GM03348 (cell line): ENCODE measurements around the gene PRRX2.

ENCODE experiments used
- DNase-seq: peaks from one replicate; pipeline ENCODE4 v3.0.0; 2012; ENCODE audit warnings: low spot score

The PRRX2 gene

GRCh38 chr9:129679537-129679936, 14.1 kb downstream of the PRRX2 start:
- no peak for DNase-seq

DNA sequence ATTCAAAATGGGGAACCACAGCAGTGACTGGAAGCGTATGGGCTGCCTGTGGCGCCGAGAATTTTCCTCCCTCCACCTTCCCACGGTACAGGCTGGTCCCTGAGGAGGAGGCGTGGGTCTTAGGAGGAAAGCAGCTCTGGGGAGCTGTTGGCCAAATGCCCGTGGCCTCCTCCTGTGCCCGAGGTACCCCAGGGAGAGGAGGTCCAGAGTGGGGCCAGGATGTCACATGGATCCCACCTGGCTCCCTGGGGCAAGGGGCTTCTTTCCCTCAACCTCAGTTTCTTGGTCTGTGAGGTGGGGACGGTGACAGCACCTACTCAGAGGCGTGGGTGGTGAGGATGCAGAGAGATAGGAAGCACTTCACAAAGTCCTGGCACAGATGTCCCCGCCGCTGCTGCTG, 16.5 kb downstream of the PRRX2 start:
- DNase-seq: no peak

GRCh38 chr9:129682381-129682780, 16.9 kb downstream of the PRRX2 start:
- no peak for DNase-seq

DNA sequence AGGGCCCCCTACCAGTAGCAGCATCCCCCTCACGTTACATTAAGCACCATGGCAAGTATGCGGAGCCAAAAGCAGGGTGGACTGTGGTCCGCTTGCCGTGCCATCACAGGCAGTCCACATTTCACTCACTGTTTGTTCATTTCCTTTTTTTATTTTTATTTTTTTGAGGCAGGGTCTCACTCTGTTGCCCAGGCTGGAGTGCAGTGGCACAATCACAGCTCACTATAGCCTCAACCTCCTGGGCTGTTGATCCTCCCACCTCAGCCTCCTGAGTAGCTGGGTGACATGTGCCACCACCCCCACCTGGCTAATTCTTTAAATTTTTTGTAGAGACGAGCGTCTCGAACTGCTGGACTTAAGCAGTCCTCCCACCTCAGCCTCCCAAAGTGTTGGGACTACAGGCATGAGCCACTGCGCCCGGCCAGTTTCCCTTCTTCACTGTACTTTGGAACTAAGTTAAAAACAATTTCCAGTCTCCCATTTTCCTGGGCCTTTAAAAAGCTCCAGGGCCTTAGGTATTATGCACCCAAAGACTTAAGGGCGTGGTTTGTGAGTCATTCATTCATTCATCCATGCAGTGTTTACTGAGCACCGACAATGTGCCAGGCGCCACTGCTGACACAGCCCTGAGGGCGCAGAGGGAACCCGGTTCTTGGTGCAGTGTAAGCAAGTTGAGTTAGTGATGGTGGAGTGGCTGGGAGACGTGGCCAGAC, 19.9 kb downstream of the PRRX2 start:
- no peak for DNase-seq

- no peak for DNase-seq
Observed at GRCh38 chr9:129685933-129686259, 20.4 kb downstream of the PRRX2 start.

DNA sequence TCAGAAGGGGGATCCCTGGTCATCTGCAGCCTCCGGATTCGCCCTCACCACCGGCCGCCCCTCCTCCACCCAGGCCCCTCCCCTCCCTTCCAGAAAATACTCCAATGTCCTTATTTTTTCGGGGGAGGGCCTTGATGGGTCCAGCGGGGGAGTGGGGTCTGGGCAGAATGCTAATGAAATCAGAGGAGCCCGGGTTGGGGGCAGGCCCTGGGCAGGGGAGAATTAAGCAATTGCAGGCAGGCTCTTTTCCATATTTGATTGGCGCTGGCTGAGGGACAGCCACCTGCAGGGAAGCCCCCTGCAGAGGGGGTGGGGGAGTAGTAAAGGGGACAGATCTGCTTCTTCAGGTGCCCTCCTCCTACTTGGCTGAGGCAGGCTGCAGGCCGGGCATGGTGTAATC, 21.3 kb downstream of the PRRX2 start:
- DNase-seq: no peak

DNA sequence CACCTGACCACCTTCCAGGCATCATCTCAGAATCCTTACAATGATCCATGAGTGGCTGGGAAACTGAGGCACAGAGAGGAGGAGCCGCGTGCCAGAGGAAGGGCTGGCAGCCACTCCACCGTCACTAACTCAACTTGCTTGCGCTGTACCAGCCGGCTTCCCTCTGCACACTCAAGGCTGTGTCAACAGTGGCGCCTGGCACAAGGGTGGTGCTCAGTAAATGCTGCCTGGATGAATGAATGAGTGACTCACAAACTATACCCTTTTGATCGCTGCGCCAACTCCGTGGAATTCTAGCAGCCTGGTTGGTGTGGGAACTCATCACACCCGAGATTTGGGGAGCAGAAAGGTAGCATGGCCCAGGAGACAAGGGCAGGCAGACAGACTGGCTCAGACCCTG, 21.9 kb downstream of the PRRX2 start:
- no peak for DNase-seq

- DNase-seq: no peak
Observed at GRCh38 chr9:129688285-129689043, 23.0 kb downstream of the PRRX2 start.

DNA sequence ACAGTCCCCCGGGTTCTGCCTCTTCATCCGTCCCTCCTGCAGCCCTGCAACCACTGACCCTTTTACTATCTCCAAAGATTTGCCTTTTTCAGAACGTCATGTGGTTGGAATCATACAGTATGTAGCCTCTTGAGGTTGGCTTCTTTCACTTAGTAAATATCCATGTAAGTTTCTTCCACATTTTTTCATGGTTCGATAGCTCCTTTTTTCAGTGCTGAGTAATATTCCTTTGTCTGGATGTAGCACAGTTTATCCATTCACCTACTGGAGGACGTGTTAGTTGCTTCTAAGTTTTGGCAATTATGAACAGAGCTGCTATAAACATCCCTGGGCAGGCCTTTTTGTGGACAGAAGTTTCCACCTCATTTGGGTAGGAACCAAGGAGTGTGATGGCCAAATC, 27.1 kb downstream of the PRRX2 start:
- no peak for DNase-seq

DNA sequence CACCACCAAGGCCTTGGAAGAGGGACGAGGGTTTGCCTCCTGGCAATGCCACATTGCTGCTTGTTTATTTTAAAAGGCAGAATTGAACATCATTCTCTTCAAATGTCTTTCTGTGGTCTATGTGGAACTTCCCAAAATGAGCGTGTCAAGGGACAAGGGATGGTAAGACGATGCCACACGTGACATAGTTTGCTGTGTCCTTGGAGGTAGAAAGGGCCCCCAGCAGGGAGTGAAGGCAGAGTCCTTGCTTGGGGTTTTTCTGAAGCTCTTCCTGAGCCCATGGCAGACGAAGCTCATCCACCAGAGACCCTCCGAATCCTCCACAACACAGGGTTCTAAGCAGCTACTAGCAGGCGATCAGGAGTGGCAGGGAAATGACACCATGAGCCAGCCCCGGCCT, 28.3 kb downstream of the PRRX2 start:
- no peak for DNase-seq

GRCh38 chr9:129694243-129694646, 28.8 kb downstream of the PRRX2 start:
- no peak for DNase-seq

DNA sequence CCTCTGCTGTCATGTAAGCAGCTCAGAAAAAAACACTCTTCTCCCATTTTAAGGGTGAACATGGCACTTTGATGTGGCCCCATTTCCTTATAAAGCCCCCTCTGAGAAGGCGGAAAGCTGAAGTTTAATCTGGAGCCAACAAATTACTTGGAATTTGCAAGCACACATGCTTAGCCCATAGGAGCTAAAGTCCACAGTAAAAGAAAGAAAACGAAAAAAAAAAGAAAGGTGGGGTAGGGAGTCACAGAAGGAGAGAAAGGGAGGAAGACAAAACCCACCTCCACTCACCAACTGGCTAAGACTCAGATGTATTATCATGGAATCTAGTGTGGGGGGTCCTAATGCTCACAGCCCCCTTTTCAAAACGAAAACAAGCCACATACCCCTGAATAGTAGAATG, 30.4 kb downstream of the PRRX2 start:
- no peak for DNase-seq

DNA sequence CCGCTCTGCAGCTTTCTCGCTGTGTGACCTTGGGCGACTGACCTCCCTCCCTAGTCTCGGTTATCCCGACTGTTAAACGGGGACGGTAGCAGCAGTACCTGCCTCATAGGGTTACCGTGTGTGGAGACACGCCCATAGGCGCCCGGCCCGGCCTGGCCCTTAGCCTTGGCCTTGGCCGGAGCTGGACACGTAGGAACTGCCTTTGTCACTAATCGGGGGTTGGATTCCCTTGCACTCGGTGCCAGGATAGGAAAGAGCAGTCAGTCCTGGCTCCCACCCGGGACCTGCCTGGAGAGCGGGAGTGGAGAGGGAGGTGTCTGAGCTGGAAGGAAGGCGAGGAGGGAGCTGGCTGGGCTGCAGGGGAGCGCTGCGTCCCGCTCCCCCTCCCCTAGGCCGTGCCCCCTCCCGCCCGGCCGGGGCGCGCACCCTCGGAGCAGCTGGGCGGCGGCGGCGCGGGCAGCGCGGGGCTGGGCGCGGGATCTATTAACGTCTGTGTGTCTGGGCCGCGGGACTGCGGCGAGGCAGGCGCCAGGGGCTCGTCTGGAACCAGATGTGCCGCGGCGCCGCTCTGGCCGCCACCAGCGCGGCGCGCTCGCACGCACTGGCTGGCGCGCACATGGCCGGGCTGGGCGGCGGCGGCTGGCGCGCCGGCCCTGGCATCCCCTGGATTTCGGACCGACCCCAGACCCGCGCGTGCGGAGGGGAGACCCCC, 31.7 kb downstream of the PRRX2 start:
- peak; percentile 89 for DNase-seq

GRCh38 chr9:129697656-129698253, 32.3 kb downstream of the PRRX2 start:
- peak; percentile 82 for DNase-seq

- DNase-seq: peak; percentile 89
Observed at GRCh38 chr9:129698254-129698757, 32.9 kb downstream of the PRRX2 start.

- no peak for DNase-seq
Observed at GRCh38 chr9:129701054-129701453, 35.6 kb downstream of the PRRX2 start.

DNA sequence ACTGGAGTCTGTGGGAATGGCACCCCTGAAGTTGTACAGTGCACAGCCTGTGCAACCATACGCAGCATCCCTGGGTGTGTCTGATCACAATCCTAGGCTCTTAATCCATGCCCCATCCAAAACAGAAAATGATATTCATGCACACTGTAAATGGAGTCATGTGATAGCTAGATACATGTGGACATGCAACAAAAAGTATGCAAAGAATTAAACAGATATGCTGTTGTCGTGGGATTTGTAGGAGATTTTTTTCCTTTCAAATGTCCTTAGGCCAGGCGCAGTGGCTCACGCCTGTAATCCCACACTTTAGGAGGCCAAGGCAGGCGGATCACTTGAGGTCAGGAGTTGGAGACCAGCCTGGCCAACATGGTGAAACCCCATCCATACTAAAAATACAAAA, 36.1 kb downstream of the PRRX2 start:
- no peak for DNase-seq

GRCh38 chr9:129702589-129703520, 37.4 kb downstream of the PRRX2 start:
- peak; percentile 90 for DNase-seq

- peak; percentile 78 for DNase-seq
Observed at GRCh38 chr9:129703667-129704355, 38.4 kb downstream of the PRRX2 start.

DNA sequence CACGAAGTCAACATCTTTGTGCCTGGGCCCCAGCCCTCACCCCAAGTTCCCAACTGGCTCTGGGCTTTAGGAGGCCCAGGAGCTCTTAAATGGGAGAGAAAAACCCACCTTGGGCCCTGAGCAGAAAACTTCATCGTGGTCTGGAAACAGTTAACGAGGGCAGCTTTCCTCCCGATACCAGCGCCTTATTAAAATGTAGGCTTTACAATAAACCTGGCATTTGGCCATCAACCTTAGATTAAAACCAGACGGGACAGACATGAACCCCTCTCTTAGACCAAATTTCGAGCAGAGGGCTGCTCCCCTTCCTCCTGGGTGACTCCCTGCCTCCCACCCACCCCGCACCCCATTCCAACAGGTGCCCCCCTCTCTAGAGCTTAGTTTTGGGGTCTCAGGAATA, 39.4 kb downstream of the PRRX2 start:
- DNase-seq: no peak

- peak; percentile 60 for DNase-seq
Observed at GRCh38 chr9:129708793-129709192, 43.3 kb downstream of the PRRX2 start.
